ENCODE results near the gene BCORL1.

The BCORL1 gene

GRCh38 chrX:130093271-130093670 is 110.8 kb downstream of the BCORL1 start:
- no peak overlapping the region for H3K4me3 ChIP-seq (ENCODE audit: extremely low read depth, insufficient read depth, low read length, poor library complexity, severe bottlenecking)
- H3K27ac ChIP-seq (ENCODE audit: low read depth, low read length, severe bottlenecking), result no peak overlapping the region
- no peaks in the 10 kb centered on the region for H3K9me3 ChIP-seq (ENCODE audit: control insufficient read depth, low read length)
- H3K36me3 ChIP-seq (ENCODE audit: control insufficient read depth, insufficient read depth, low read length), result no peaks in the 10 kb centered on the region
- no CpG with 5 or more reads among the region's 2 CpGs for WGBS, 2 experiments (ENCODE audit: insufficient coverage in 2 of 2)
- peaks cover 15% of the 10 kb centered on the region for H3K4me1 ChIP-seq (ENCODE audit: control insufficient read depth, insufficient read depth, low read length, poor library complexity, severe bottlenecking)

- 81 to 83% methylated on average over 2 to 3 of the region's 8 CpGs for WGBS, 2 experiments (ENCODE audit: insufficient coverage in 2 of 2)
- Histone ChIP-seq H3K36me3 (ENCODE audit: control insufficient read depth, insufficient read depth, low read length) (no peaks in the 10 kb centered on the region), H3K27ac (ENCODE audit: low read depth, low read length, severe bottlenecking) (no peak overlapping the region), H3K9me3 (ENCODE audit: control insufficient read depth, low read length) (no peaks in the 10 kb centered on the region), H3K4me3 (ENCODE audit: extremely low read depth, insufficient read depth, low read length, poor library complexity, severe bottlenecking) (no peak overlapping the region), H3K4me1 (ENCODE audit: control insufficient read depth, insufficient read depth, low read length, poor library complexity, severe bottlenecking) (peaks cover 18% of the 10 kb centered on the region)
Measured at GRCh38 chrX:130094696-130095095, 112.3 kb downstream of the BCORL1 start.

- WGBS, 2 experiments (ENCODE audit: insufficient coverage in 2 of 2), result no CpG with 5 or more reads among the region's 6 CpGs
- Histone ChIP-seq H3K9me3 (ENCODE audit: control insufficient read depth, low read length) (no peaks in the 10 kb centered on the region), H3K4me3 (ENCODE audit: extremely low read depth, insufficient read depth, low read length, poor library complexity, severe bottlenecking) (no peak overlapping the region), H3K27ac (ENCODE audit: low read depth, low read length, severe bottlenecking) (no peak overlapping the region), H3K4me1 (ENCODE audit: control insufficient read depth, insufficient read depth, low read length, poor library complexity, severe bottlenecking) (peaks cover 18% of the 10 kb centered on the region), H3K36me3 (ENCODE audit: control insufficient read depth, insufficient read depth, low read length) (no peaks in the 10 kb centered on the region)
Measured at GRCh38 chrX:130095249-130096030, 113.0 kb downstream of the BCORL1 start.

- Histone ChIP-seq H3K9me3 (ENCODE audit: control insufficient read depth, low read length) (no peaks in the 10 kb centered on the region), H3K4me1 (ENCODE audit: control insufficient read depth, insufficient read depth, low read length, poor library complexity, severe bottlenecking) (peaks cover 11% of the 10 kb centered on the region), H3K27ac (ENCODE audit: low read depth, low read length, severe bottlenecking) (no peak overlapping the region), H3K4me3 (ENCODE audit: extremely low read depth, insufficient read depth, low read length, poor library complexity, severe bottlenecking) (no peak overlapping the region), H3K36me3 (ENCODE audit: control insufficient read depth, insufficient read depth, low read length) (no peaks in the 10 kb centered on the region)
- 68 to 77% methylated on average over 3 to 5 of the region's 14 CpGs for WGBS, 2 experiments (ENCODE audit: insufficient coverage in 2 of 2)
Measured at GRCh38 chrX:130097507-130098209, 115.2 kb downstream of the BCORL1 start.

GRCh38 chrX:130098210-130098552 is 115.7 kb downstream of the BCORL1 start:
- Histone ChIP-seq H3K36me3 (ENCODE audit: control insufficient read depth, insufficient read depth, low read length) (no peaks in the 10 kb centered on the region), H3K9me3 (ENCODE audit: control insufficient read depth, low read length) (no peaks in the 10 kb centered on the region), H3K4me3 (ENCODE audit: extremely low read depth, insufficient read depth, low read length, poor library complexity, severe bottlenecking) (no peak overlapping the region), H3K27ac (ENCODE audit: low read depth, low read length, severe bottlenecking) (no peak overlapping the region), H3K4me1 (ENCODE audit: control insufficient read depth, insufficient read depth, low read length, poor library complexity, severe bottlenecking) (peaks cover 11% of the 10 kb centered on the region)
- WGBS, 2 experiments (ENCODE audit: insufficient coverage in 2 of 2), result 60 to 100% methylated on average over 2 to 4 of the region's 5 CpGs

GRCh38 chrX:130100180-130100579 is 117.7 kb downstream of the BCORL1 start:
- Histone ChIP-seq H3K36me3 (ENCODE audit: control insufficient read depth, insufficient read depth, low read length) (no peaks in the 10 kb centered on the region), H3K9me3 (ENCODE audit: control insufficient read depth, low read length) (no peaks in the 10 kb centered on the region), H3K4me3 (ENCODE audit: extremely low read depth, insufficient read depth, low read length, poor library complexity, severe bottlenecking) (no peak overlapping the region), H3K27ac (ENCODE audit: low read depth, low read length, severe bottlenecking) (no peak overlapping the region), H3K4me1 (ENCODE audit: control insufficient read depth, insufficient read depth, low read length, poor library complexity, severe bottlenecking) (peaks cover 11% of the 10 kb centered on the region)
- 92 to 100% methylated on average over 2 of the region's 5 CpGs for WGBS, 2 experiments (ENCODE audit: insufficient coverage in 2 of 2)

- Histone ChIP-seq H3K9me3 (ENCODE audit: control insufficient read depth, low read length) (no peaks in the 10 kb centered on the region), H3K36me3 (ENCODE audit: control insufficient read depth, insufficient read depth, low read length) (no peaks in the 10 kb centered on the region), H3K4me3 (ENCODE audit: extremely low read depth, insufficient read depth, low read length, poor library complexity, severe bottlenecking) (no peak overlapping the region), H3K27ac (ENCODE audit: low read depth, low read length, severe bottlenecking) (no peak overlapping the region), H3K4me1 (ENCODE audit: control insufficient read depth, insufficient read depth, low read length, poor library complexity, severe bottlenecking) (peaks cover 3% of the 10 kb centered on the region)
- WGBS, 2 experiments (ENCODE audit: insufficient coverage in 2 of 2), result no CpG with 5 or more reads among the region's 3 CpGs
Measured at GRCh38 chrX:130103605-130104004, 121.2 kb downstream of the BCORL1 start.

GRCh38 chrX:130105244-130105643 is 122.8 kb downstream of the BCORL1 start:
- no peak overlapping the region for H3K27ac ChIP-seq (ENCODE audit: low read depth, low read length, severe bottlenecking)
- no peaks in the 10 kb centered on the region for H3K9me3 ChIP-seq (ENCODE audit: control insufficient read depth, low read length)
- no peaks in the 10 kb centered on the region for H3K36me3 ChIP-seq (ENCODE audit: control insufficient read depth, insufficient read depth, low read length)
- H3K4me3 ChIP-seq (ENCODE audit: extremely low read depth, insufficient read depth, low read length, poor library complexity, severe bottlenecking), result no peak overlapping the region
- no CpG with 5 or more reads among the region's 3 CpGs for WGBS, 2 experiments (ENCODE audit: insufficient coverage in 2 of 2)
- peaks cover 3% of the 10 kb centered on the region for H3K4me1 ChIP-seq (ENCODE audit: control insufficient read depth, insufficient read depth, low read length, poor library complexity, severe bottlenecking)

- Histone ChIP-seq H3K9me3 (ENCODE audit: control insufficient read depth, low read length) (no peaks in the 10 kb centered on the region), H3K4me1 (ENCODE audit: control insufficient read depth, insufficient read depth, low read length, poor library complexity, severe bottlenecking) (peaks cover 3% of the 10 kb centered on the region), H3K36me3 (ENCODE audit: control insufficient read depth, insufficient read depth, low read length) (no peaks in the 10 kb centered on the region), H3K4me3 (ENCODE audit: extremely low read depth, insufficient read depth, low read length, poor library complexity, severe bottlenecking) (no peak overlapping the region), H3K27ac (ENCODE audit: low read depth, low read length, severe bottlenecking) (no peak overlapping the region)
- WGBS, 2 experiments (ENCODE audit: insufficient coverage in 2 of 2), result 57% methylated on average over 1 of the region's 10 CpGs; no CpG with 5 or more reads in 1 of the 2 experiments
Measured at GRCh38 chrX:130106071-130106470, 123.6 kb downstream of the BCORL1 start.
